Breast epithelium (tissue), 4 donors: Measurements from ENCODE around the gene LSM10. TPM values are rescaled to one million over a fixed set of nuclear protein-coding genes. Genes with fewer than 3 reads are reported as not detected.

Experiments used
- DNase-seq, 2 donors: peaks; one replicate each; pipeline ENCODE4 v3.0.0-alpha.2; 2019; ENCODE audit warnings: low spot score in 2 of 2
- H3K27ac ChIP-seq, 2 donors: fragments of 200-600 bp; sonication (generic) in 1 of 2; one replicate each; pipeline ENCODE4 v1.5.1; 2016 to 2019; ENCODE audit warnings: mild to moderate bottlenecking in 1 of 2
- H3K27me3 ChIP-seq, 2 donors: fragments of 200-600 bp; sonication (generic) in 1 of 2; one replicate each; pipeline versions ENCODE4 v1.5.1 to v1.6.0; 2017 to 2019; ENCODE audit warnings: control low read depth in 1 of 2, mild to moderate bottlenecking in 1 of 2
- H3K36me3 ChIP-seq: fragments of 200-600 bp; one replicate; pipeline ENCODE4 v1.5.1; 2019
- H3K4me1 ChIP-seq, 2 donors: fragments of 200-600 bp; sonication (generic); one replicate each; pipeline ENCODE4 v1.5.1; 2016 to 2019; ENCODE audit warnings: control low read depth in 1 of 2
- H3K4me3 ChIP-seq, 3 donors: fragments of 200-600 bp; sonication (generic); 1 replicate in 2 of 3; 2 replicates in 1 of 3; pipeline ENCODE4 v1.5.1; 2016 to 2019; ENCODE audit warnings: mild to moderate bottlenecking in 3 of 3, moderate library complexity in 2 of 3
- H3K9me3 ChIP-seq, 2 donors: fragments of 200-600 bp; sonication (generic) in 1 of 2; one replicate each; pipeline ENCODE4 v1.5.1; 2016 to 2019; ENCODE audit warnings: control low read depth in 1 of 2
- CTCF ChIP-seq, 3 donors: fragments of 450-650 bp; IDR thresholded peaks; one replicate each; pipeline ENCODE4 v1.5.1; 2016 to 2017; ENCODE audit warnings: antibody characterized with exemption in 3 of 3, mild to moderate bottlenecking in 3 of 3, moderate library complexity in 3 of 3
- POLR2A ChIP-seq: fragments of 450-650 bp; IDR thresholded peaks from one replicate; pipeline ENCODE4 v1.6.1; 2016; ENCODE audit warnings: antibody characterized with exemption, mild to moderate bottlenecking, moderate library complexity
- POLR2AphosphoS5 ChIP-seq, 3 donors: sonication (generic); formaldehyde crosslinking; IDR thresholded peaks; one replicate each; pipeline ENCODE4 v1.6.1; 2017; ENCODE audit warnings: antibody characterized with exemption in 3 of 3
- intact Hi-C: fragments of 100-400 bp; cut with DNase I; formaldehyde crosslinking; loops from one replicate; pipeline ENCODE4 v1.15.1; 2023; ENCODE audit warnings: low total_unique reads
- total RNA-seq, 3 donors: library from RNA; depleted of rRNA; stranded (reverse); fragments of >200 nt; gene quantifications; one replicate each; pipeline ENCODE4 v1.1.0, GENCODE V29; 2016

Gene LSM10
- total RNA-seq, 3 donors from 2014 or later = 31.8 to 49.5 (median 39.7) TPM

GRCh38 chr1:36442337-36442736, 44.6 kb upstream of the LSM10 start:
- intact Hi-C loops = no loop called here
- Histone ChIP-seq H3K4me3 (no peak overlapping the region), H3K9me3 (no peaks in the 10 kb centered on the region), H3K27ac (no peak overlapping the region), H3K36me3 (no peaks in the 10 kb centered on the region), H3K27me3 (no peaks in the 10 kb centered on the region), H3K4me1 (no peaks in the 10 kb centered on the region)
- no peak for DNase-seq
- TF ChIP-seq POLR2AphosphoS5 (IDR thresholded peaks at IDR 0.05) = no peak
- TF ChIP-seq POLR2A = no peak
- no peak for TF ChIP-seq CTCF (IDR thresholded peaks at IDR 0.05)

- DNase-seq = no peak
- Histone ChIP-seq H3K27me3 (no peaks in the 10 kb centered on the region), H3K36me3 (no peaks in the 10 kb centered on the region), H3K27ac (no peak overlapping the region), H3K9me3 (no peaks in the 10 kb centered on the region), H3K4me3 (no peak overlapping the region), H3K4me1 (no peaks in the 10 kb centered on the region)
- intact Hi-C loops = no loop called here
- no peak for TF ChIP-seq POLR2A
- no peak for TF ChIP-seq CTCF (IDR thresholded peaks at IDR 0.05)
- TF ChIP-seq POLR2AphosphoS5 (IDR thresholded peaks at IDR 0.05) = no peak
Measured at GRCh38 chr1:36440646-36441045, 42.9 kb upstream of the LSM10 start.

- Histone ChIP-seq H3K27me3 (no peaks in the 10 kb centered on the region), H3K36me3 (no peaks in the 10 kb centered on the region), H3K27ac (no peak overlapping the region), H3K4me1 (no peaks in the 10 kb centered on the region), H3K4me3 (no peak overlapping the region), H3K9me3 (no peaks in the 10 kb centered on the region)
- TF ChIP-seq POLR2A (no peak), CTCF (IDR thresholded peaks at IDR 0.05) (no peak), POLR2AphosphoS5 (IDR thresholded peaks at IDR 0.05) (no peak)
- DNase-seq = no peak
- intact Hi-C loops = no loop called here
Measured at GRCh38 chr1:36440044-36440443, 42.3 kb upstream of the LSM10 start.

- DNase-seq = no peak
- Histone ChIP-seq H3K27ac (no peak overlapping the region), H3K36me3 (no peaks in the 10 kb centered on the region), H3K4me1 (no peaks in the 10 kb centered on the region), H3K4me3 (no peak overlapping the region), H3K9me3 (no peaks in the 10 kb centered on the region), H3K27me3 (no peaks in the 10 kb centered on the region)
- intact Hi-C loops = loop anchor here (5.0 kb wide), 1 partner anchor 599 kb away; no protein-coding TSS in a partner anchor
- TF ChIP-seq POLR2AphosphoS5 (IDR thresholded peaks at IDR 0.05) (no peak), CTCF (IDR thresholded peaks at IDR 0.05) (no peak), POLR2A (no peak)
Measured at GRCh38 chr1:36438715-36439114, 41.0 kb upstream of the LSM10 start.

- Histone ChIP-seq H3K36me3 (no peaks in the 10 kb centered on the region), H3K4me3 (no peak overlapping the region), H3K27me3 (no peaks in the 10 kb centered on the region), H3K27ac (peak overlapping the region in 1 of 2 donors; percentile 43), H3K4me1 (no peaks in the 10 kb centered on the region), H3K9me3 (no peaks in the 10 kb centered on the region)
- intact Hi-C loops = loop anchor here (5.0 kb wide), 1 partner anchor 600 kb away; no protein-coding TSS in a partner anchor
- TF ChIP-seq CTCF (IDR thresholded peaks at IDR 0.05) (no peak), POLR2A (no peak), POLR2AphosphoS5 (IDR thresholded peaks at IDR 0.05) (no peak)
- no peak for DNase-seq
Measured at GRCh38 chr1:36436821-36437220, 39.1 kb upstream of the LSM10 start.
